Neural cell (in vitro differentiated cells): ENCODE data around the gene INTS11. TPM values are rescaled to one million over a fixed set of nuclear protein-coding genes. Genes with fewer than 3 reads are reported as not detected.
A peak's percentile ranks its signal among the peaks of the same experiment; 100 is the strongest.

ENCODE experiments used
- H2AFZ ChIP-seq: fragments of 200-600, 300-800 bp; sonication (generic), shearing (Covaris generic); 2 replicates; pipeline ENCODE4 v1.6.0; 2014; ENCODE audit warnings: low read depth, mild to moderate bottlenecking, antibody characterized with exemption, low read length, moderate library complexity
- H3F3A ChIP-seq: fragments of 200-600 bp; shearing (Covaris generic); 2 replicates; pipeline ENCODE4 v1.6.1; 2016; ENCODE audit warnings: mild to moderate bottlenecking, moderate library complexity, mixed read lengths, antibody characterized with exemption, low read length; ENCODE audit not compliant: insufficient read depth, poor library complexity, severe bottlenecking
- H3K27ac ChIP-seq: fragments of 200-600, 300-800 bp; sonication (generic), shearing (Covaris generic); 2 replicates; pipeline ENCODE4 v1.5.1; 2014; ENCODE audit warnings: mild to moderate bottlenecking, low read length, moderate library complexity
- H3K27me3 ChIP-seq: fragments of 300-800, 200-600 bp; sonication (generic), shearing (Covaris generic); 2 replicates; pipeline ENCODE4 v1.6.0; 2014; ENCODE audit warnings: mild to moderate bottlenecking, low read depth, low read length, moderate library complexity; ENCODE audit not compliant: insufficient read depth
- H3K36me3 ChIP-seq: fragments of 300-800, 200-600 bp; sonication (generic), shearing (Covaris generic); 2 replicates; pipeline ENCODE4 v1.5.1; 2014; ENCODE audit warnings: mild to moderate bottlenecking, antibody characterized with exemption, low read length, moderate library complexity; ENCODE audit not compliant: insufficient read depth
- H3K4me2 ChIP-seq: fragments of 300-800, 200-600 bp; sonication (generic), shearing (Covaris generic); 2 replicates; pipeline ENCODE4 v1.6.0; 2014; ENCODE audit warnings: mild to moderate bottlenecking, low read length
- H3K4me3 ChIP-seq: fragments of 300-800, 200-600 bp; sonication (generic), shearing (Covaris generic); 2 replicates; pipeline ENCODE4 v1.5.1; 2014; ENCODE audit warnings: mild to moderate bottlenecking, low read length, moderate library complexity
- H3K79me2 ChIP-seq: fragments of 200-600 bp; shearing (Covaris generic); replicated peaks from 2 replicates; pipeline ENCODE4 v1.6.0; 2014; ENCODE audit warnings: mild to moderate bottlenecking, low read length, moderate library complexity; ENCODE audit not compliant: insufficient read depth
- H3K9ac ChIP-seq: fragments of 300-800, 200-600 bp; sonication (generic), shearing (Covaris generic); 2 replicates; pipeline ENCODE4 v1.6.1; 2016; ENCODE audit warnings: mild to moderate bottlenecking, low read length, mixed read lengths
- H3K9me2 ChIP-seq: fragments of 200-600 bp; shearing (Covaris generic); 2 replicates; pipeline ENCODE4 v1.6.1; 2016; ENCODE audit warnings: mild to moderate bottlenecking, low read length, mixed read lengths; ENCODE audit not compliant: insufficient read depth
- H3K9me3 ChIP-seq: fragments of 200-600, 300-800 bp; sonication (generic), shearing (Covaris generic); 2 replicates; pipeline ENCODE4 v1.6.1; 2016; ENCODE audit warnings: mild to moderate bottlenecking, mixed run types, low read length, moderate library complexity, mixed read lengths
- H4K20me1 ChIP-seq: fragments of 200-600 bp; shearing (Covaris generic); 2 replicates; pipeline ENCODE4 v1.6.1; 2016; ENCODE audit warnings: mild to moderate bottlenecking, mixed run types; ENCODE audit not compliant: insufficient read depth
- EP300 ChIP-seq: fragments of 450-650 bp; conservative IDR thresholded peaks from 2 replicates; pipeline ENCODE4 v1.6.1; 2014; ENCODE audit warnings: antibody characterized with exemption, mild to moderate bottlenecking, moderate library complexity; ENCODE audit not compliant: poor library complexity, severe bottlenecking
- EZH2 ChIP-seq: fragments of 200-600, 300-800 bp; shearing (Covaris generic), sonication (generic); IDR thresholded peaks from 2 replicates; pipeline ENCODE4 v1.6.1; 2014; ENCODE audit warnings: antibody characterized with exemption, low read length, borderline replicate concordance, mild to moderate bottlenecking; ENCODE audit not compliant: insufficient read depth, poor library complexity, severe bottlenecking
- MXI1 ChIP-seq: fragments of 450-650 bp; conservative IDR thresholded peaks from 2 replicates; pipeline ENCODE4 v1.6.1; 2014; ENCODE audit warnings: antibody characterized with exemption, mild to moderate bottlenecking; ENCODE audit not compliant: poor library complexity, severe bottlenecking
- POLR2AphosphoS5 ChIP-seq: IDR thresholded peaks from 2 replicates; pipeline ENCODE4 v1.6.1; 2012
- RAD21 ChIP-seq: fragments of 450-650 bp; conservative IDR thresholded peaks from 2 replicates; pipeline ENCODE4 v1.6.1; 2014; ENCODE audit warnings: antibody characterized with exemption, mild to moderate bottlenecking, moderate library complexity
- SMC3 ChIP-seq: fragments of 450-650 bp; conservative IDR thresholded peaks from 2 replicates; pipeline ENCODE4 v1.6.1; 2014; ENCODE audit warnings: antibody characterized with exemption, mild to moderate bottlenecking, moderate library complexity; ENCODE audit not compliant: poor library complexity
- TAF1 ChIP-seq: IDR thresholded peaks from 2 replicates; pipeline ENCODE4 v1.6.1; 2012; ENCODE audit warnings: low read depth
- polyA plus RNA-seq: library from polyadenylated mRNA; depleted of rRNA; stranded (reverse); fragments of >200 nt; gene quantifications from 2 replicates; pipeline ENCODE4 v1.2.3, GENCODE V29; 2014
- TF ChIP-seq, protein P1 (sequence below): IDR thresholded peaks from 2 replicates; pipeline ENCODE4 v1.6.1; 2012; ENCODE audit warnings: borderline replicate concordance
- TF ChIP-seq, protein P2 (sequence below): fragments of 450-650 bp; IDR thresholded peaks from 2 replicates; pipeline ENCODE4 v1.5.1; 2014; ENCODE audit warnings: antibody characterized with exemption, mild to moderate bottlenecking, moderate library complexity; ENCODE audit not compliant: poor library complexity, severe bottlenecking

The INTS11 gene
- polyA plus RNA-seq, 1 donor from 2014 or later = 131 TPM

GRCh38 chr1:1307261-1307922 lies 17.1 kb downstream of the INTS11 start:
- Histone ChIP-seq H3F3A (no peaks in the 10 kb centered on the region), H3K4me3 (peak overlapping the region; percentile 99), H3K9ac (peak overlapping the region; percentile 95), H2AFZ (no peak overlapping the region), H3K4me2 (peak overlapping the region; percentile 80), H3K9me3 (no peaks in the 10 kb centered on the region), H3K27me3 (no peaks in the 10 kb centered on the region), H4K20me1 (peaks cover 2% of the 10 kb centered on the region), H3K9me2 (no peaks in the 10 kb centered on the region), H3K79me2 (peaks cover 36% of the 10 kb centered on the region), H3K27ac (peak overlapping the region; percentile 85), H3K36me3 (no peaks in the 10 kb centered on the region)
- no peak for TF ChIP-seq SMC3
- no peak for TF ChIP-seq TAF1
- TF ChIP-seq, protein P1, sequence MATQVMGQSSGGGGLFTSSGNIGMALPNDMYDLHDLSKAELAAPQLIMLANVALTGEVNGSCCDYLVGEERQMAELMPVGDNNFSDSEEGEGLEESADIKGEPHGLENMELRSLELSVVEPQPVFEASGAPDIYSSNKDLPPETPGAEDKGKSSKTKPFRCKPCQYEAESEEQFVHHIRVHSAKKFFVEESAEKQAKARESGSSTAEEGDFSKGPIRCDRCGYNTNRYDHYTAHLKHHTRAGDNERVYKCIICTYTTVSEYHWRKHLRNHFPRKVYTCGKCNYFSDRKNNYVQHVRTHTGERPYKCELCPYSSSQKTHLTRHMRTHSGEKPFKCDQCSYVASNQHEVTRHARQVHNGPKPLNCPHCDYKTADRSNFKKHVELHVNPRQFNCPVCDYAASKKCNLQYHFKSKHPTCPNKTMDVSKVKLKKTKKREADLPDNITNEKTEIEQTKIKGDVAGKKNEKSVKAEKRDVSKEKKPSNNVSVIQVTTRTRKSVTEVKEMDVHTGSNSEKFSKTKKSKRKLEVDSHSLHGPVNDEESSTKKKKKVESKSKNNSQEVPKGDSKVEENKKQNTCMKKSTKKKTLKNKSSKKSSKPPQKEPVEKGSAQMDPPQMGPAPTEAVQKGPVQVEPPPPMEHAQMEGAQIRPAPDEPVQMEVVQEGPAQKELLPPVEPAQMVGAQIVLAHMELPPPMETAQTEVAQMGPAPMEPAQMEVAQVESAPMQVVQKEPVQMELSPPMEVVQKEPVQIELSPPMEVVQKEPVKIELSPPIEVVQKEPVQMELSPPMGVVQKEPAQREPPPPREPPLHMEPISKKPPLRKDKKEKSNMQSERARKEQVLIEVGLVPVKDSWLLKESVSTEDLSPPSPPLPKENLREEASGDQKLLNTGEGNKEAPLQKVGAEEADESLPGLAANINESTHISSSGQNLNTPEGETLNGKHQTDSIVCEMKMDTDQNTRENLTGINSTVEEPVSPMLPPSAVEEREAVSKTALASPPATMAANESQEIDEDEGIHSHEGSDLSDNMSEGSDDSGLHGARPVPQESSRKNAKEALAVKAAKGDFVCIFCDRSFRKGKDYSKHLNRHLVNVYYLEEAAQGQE = no peak
- TF ChIP-seq, protein P2, sequence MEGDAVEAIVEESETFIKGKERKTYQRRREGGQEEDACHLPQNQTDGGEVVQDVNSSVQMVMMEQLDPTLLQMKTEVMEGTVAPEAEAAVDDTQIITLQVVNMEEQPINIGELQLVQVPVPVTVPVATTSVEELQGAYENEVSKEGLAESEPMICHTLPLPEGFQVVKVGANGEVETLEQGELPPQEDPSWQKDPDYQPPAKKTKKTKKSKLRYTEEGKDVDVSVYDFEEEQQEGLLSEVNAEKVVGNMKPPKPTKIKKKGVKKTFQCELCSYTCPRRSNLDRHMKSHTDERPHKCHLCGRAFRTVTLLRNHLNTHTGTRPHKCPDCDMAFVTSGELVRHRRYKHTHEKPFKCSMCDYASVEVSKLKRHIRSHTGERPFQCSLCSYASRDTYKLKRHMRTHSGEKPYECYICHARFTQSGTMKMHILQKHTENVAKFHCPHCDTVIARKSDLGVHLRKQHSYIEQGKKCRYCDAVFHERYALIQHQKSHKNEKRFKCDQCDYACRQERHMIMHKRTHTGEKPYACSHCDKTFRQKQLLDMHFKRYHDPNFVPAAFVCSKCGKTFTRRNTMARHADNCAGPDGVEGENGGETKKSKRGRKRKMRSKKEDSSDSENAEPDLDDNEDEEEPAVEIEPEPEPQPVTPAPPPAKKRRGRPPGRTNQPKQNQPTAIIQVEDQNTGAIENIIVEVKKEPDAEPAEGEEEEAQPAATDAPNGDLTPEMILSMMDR = no peak
- peak; percentile 21 for TF ChIP-seq MXI1
- TF ChIP-seq RAD21 = no peak

DNA sequence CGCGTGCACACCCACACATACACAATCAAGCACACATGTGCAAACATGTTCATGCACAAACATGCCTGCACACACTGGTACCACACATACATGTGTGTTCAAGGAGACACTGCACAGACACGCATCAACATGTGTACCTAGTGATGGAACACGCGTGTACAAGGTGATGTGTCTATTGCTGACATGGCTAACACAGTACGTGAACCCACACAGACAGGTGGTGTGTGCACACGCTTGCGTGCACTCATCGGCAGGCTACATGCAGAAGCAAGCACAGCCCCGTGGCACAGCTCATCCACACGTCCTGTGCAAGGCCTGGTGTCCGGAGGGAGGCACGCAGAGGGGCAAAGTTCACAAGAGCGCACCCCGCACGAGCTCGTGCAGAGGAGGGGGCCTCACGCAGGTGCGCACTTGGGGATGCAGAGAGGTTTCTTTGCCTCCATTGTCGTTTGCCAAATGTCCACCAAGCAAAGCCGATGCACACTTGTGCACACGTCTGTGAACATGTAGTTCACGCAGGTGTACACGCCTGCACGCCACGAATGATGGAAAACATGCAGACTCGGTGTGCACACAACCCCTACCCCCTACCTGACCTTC lies 17.7 kb downstream of the INTS11 start:
- TF ChIP-seq, protein P2 = no peak
- TF ChIP-seq, protein P1 = peak; percentile 32
- TF ChIP-seq TAF1 (no peak), EP300 (no peak), EZH2 (no peak), POLR2AphosphoS5 (peak; percentile 51), RAD21 (no peak), MXI1 (no peak), SMC3 (no peak)
- Histone ChIP-seq H3K4me3 (peak overlapping the region; percentile 99), H3F3A (no peaks in the 10 kb centered on the region), H3K9me2 (no peaks in the 10 kb centered on the region), H3K9ac (peak overlapping the region; percentile 95), H3K27me3 (no peaks in the 10 kb centered on the region), H2AFZ (no peak overlapping the region), H3K9me3 (no peaks in the 10 kb centered on the region), H3K36me3 (no peaks in the 10 kb centered on the region), H4K20me1 (peaks cover 2% of the 10 kb centered on the region), H3K79me2 (peaks cover 36% of the 10 kb centered on the region), H3K27ac (peak overlapping the region; percentile 85), H3K4me2 (peak overlapping the region; percentile 80)
